HG02884 (cell line): ENCODE measurements around the gene FBLN5.

Experiments
- ATAC-seq: cut with Tn5 transposase; IDR thresholded peaks from one replicate; pipeline ENCODE4 v1.9.1; 2021; ENCODE audit warnings: mild to moderate bottlenecking, moderate library complexity; ENCODE audit not compliant: unreplicated experiment

FBLN5 gene

DNA sequence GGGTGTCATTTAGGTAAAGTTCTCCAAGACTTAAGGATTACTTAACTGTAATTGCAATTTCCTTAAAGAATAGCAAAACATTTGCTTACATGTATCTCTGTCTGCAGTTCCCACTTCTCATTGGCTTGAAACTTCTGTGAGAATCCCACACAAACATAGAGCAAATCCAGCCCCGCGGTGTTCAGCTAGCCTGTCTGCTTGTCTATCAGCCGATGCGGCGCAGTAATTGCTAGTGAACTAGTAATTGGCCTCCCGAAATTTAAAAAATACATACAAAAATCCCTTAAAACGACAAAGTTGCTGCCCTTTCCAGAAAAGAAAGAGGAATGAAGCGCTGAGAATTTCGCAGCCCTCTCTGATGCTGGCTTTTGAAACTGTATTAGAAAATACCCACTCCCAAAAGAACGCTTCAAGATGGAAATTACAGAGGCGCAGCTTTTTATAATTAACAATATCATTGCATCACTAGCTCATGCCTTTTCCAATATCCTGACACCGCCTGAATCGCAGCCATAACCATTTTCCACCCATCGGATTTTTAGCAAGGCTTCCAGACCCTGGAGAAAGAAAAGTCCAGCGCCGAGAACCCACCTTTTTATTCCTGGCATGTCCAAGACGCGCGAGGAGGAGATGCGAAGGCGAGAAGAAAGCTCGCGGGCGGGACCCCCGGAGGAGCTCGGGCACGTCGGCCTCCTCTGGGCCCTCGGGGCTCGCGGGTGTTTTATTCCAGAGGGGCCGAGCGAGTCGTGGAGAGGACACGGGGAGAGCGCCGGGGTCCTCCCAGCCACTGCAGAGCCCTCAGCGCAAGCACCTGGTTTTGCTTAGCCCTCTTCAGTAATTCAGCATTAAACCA is 646 bp downstream of the FBLN5 start:
- no peak for ATAC-seq

DNA sequence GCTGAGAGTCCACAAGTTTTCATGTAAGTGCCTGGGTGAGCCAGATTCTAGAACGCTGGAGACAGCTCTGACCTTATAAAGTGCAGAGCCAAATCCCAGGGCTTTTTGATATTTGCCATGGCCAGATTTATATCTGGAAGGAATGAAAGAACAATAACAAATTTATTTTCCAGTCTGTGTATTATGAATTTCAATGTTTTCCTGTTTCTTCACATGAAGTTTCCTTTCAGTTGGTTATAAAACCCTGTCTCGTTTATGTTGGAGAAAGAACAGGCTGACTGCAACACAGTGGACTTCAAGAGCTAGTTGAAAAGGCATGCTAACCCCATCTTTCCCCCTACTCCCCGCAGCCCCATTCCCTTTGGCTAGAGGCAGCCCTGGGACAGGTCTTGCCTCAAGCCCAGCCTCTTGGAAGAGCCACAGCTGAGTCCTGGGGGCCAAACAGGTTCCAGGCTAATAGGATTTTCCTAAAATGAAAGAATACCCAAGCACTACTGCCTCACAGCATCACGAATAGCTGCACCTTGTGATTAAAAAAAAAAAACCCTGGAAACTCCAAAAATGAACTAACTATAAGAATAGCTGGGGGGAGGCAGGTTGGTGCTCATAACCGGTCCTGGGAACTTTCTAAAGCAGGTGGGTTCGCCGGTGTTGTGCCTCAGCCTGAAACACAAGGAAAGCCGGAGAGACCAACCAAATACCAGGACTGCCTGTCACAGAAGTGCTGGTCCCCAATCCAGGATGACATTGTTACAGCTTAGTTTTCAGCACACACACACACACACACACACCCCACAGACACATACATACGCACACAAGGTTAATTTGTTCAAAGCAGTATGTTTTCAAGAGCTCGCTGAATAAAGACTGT is 1.5 kb downstream of the FBLN5 start:
- no peak for ATAC-seq

DNA sequence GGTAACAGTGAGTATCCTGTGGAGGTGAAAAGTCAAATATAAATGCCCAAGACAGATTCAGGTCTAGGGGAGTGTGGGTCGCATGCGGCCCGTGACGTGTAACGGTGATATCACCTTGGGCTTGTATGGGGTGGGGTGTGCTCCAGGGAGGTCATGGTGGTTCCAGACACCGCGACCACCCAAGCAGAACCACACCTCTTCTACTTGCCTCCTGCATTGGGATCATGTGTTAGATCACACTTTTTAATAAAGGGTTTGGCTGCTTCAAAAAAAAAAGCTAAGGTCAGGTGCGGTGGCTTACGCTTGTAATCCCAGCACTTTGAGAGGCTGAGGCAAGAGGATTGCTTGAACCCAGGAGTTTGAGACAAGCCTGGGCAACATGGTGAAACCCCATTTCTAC is 4.5 kb downstream of the FBLN5 start:
- ATAC-seq: no peak

DNA sequence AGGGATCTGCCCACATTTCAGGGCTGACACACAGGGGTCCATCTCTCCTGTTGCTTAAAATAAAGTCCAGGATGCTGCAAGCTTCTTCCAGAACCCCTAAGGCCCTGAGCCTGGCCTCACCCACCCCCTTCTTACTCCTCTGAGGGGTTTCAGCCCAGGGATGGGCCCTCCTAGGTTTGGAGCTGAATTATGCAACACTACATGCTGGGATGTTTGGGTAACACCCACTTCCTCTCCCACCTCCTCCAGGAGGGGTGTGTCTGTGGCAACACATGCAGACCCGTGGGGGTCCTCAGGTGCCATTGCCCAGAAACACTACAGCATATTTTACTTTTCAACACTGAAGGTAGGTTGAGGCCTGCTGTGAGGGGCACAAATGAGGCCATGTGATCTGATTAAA is 5.4 kb downstream of the FBLN5 start:
- ATAC-seq: no peak

DNA sequence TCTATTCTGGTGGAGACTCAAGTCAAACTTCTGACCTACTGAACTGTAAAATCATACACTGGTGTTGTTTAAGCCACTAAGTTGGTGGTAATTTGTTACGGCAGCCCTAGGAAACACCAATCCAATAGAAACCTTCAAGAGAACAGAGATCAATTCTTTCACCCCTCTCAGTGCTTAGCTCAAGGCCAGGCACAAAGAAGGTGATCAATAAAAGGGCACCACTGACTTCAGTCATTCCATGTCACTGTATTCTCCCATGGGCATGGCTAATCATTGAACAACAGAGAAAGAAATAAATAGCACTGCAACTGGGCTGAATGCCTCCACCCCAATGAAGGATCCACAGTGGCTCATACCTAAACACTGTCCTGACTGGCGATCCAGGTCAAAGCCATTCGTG is 7.3 kb downstream of the FBLN5 start:
- ATAC-seq: no peak

DNA sequence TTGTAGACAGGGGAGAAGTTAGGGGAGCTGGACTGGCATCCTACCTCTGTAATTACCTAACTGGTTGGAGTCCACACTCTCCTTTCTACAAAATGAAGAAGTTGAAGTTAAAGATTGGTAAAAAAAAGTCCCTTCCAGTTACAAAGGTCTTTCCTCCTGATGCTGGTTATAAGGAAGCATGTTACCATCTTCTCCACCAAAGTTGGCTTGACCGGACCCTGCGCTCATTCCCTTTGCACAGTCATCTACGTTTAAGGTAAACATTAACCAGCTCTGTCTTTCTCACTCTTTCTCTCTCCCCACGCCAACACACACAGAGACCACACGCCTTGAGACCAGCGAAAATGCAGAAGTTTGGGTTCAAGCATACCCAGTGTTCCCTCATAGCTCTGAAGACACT is 11.9 kb downstream of the FBLN5 start:
- ATAC-seq: no peak

DNA sequence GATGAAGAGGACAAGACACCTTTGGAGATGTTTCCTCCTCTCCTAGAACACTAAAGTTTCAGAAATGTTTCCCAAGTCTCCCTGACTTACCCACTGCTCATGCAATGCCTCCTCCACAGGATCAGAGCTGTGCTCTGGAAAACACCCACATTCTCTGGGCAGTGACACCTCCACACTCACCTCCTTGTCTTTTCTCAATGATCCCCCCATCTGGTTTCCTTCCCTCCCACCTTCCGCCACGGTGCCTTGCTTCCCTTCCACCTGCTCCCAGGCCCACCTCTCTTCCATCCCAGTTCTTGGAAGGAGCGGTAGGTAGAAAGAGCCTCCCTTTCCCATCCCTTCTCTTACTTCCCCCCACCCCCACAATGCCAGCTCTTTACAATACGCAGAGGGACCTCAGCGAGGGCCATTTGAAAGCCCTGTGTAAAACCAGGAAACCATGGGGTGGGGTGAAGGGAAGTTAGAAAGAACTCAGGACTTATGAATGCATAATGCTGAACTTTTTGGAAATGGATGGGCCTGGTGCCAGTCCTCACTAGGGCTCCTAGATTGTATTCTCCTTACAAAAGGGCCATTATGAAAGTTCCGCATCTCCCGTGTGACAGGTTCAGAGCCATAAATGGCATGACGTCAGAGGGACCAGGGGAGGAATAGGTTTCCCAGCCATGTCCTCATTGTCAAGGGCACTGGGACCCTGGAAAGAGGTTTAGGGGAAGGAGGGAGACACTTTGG is 12.8 kb downstream of the FBLN5 start:
- no peak for ATAC-seq

DNA sequence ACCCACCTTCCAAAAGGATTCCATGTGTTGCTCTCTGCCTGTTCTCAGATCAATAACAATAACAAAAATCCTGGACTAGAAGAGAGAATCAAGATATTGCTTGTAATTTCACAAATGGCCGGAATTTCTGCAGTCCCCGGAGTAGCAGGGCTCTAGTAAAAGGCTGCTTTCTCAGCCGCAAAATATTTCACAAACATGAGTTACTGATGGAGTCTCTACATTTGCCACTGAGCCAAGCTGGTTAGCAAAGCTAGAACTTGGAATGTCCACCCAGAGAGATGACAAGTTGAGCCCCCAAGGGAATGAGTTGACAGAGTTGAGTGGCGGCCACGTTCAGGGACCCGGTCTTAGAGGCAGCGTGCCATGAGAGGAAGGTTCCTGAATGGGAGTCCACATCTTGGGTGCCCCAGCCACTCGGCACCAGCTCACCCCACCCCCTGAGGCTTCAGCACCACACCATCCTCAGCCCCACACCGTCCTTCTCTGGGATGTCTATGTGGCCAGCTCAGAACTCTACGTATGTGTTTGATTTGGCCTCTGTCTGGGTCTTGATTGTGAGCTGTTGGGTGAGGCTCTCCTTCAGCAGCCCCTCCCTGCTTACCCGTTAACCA is 15.9 kb downstream of the FBLN5 start:
- no peak for ATAC-seq

DNA sequence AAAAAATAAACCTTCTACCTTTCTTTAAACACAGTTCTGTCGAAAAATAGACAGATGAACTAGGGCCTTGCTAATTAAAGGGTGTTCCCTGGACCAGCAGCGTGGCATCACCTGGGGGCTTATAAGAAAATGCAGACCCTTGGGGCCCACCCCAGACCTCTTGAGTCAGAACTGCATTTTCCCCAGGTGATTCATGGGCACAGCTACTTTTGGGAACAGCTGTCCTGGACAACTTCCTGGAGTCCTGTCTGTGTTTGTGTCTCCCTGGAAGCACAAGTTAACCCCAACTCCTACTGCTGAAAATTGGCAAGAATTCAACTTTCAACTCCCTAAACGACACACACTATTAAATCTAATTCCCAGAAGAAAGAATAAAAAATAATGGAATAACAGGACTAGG is 17.8 kb downstream of the FBLN5 start:
- no peak for ATAC-seq

DNA sequence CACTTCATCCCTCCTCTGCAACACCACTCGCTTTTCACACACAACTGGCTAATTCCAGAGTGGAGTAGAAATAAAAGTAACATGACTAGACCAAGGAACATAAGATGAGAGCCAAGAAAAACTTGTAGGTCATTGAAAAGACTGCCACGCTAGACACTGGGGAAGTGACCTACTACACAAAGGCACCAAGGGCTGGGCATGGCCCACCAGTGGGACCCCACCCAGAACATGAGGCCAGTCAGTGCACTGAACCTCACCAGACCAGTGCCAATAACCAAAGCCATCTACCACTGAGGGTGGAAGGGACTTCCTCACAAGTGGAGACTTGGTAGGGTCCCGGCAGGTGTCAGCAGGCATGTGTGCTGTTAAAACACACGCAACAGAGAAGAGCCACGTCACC is 19.7 kb downstream of the FBLN5 start:
- ATAC-seq: no peak

DNA sequence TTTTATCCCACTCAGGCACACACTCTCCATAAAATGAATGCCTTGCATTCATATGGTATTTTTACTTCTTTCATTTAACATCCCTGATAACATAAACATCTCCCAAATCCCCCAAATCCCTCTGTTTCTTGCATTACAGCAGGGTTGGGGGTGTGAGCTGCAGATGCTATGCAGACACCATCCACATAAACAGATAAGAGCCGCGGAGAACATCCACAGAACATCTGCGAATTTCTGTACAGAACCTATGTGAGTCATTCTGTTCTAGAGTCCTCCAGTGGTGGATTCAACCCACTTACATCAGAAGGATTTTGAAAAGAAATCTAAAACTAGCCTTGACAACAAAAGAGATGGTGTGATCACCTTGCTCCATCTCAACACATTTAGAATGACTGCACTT is 20.3 kb downstream of the FBLN5 start:
- no peak for ATAC-seq

DNA sequence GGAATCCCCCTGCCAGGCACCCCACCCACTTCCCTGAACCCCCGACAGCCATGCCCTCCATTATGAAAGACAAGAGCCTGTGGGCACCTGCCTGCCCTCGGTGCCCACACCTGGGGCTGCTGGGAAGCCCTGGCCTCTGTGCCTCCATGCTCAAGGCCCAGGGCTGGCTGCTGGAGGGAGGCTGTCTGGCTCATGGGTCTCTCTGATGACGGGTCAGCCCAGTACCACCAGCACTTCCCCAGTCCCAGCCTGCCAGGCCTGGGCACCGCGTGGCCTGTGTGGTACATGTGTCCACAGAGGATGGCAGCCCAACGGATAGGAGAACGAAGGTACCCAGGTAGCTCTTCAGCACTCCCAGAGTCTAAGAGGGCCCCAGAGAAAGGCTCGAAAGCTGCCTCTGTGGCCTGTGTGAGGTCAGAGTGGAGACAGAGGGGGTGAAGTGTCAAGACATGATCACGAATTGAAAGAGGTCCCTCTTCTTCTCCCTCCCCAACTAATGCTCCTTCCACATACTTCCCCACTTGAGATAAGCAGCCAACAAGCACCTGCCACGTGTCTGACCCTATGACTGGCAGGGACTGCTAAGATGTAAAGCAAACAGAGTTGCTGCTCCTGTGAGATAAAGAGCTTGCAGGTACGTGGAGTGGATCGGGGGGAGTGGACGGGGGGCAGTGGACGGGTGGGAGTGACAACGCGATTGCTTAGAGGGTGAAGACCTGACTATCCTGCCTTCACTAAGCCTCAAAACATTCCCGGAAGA is 21.2 kb downstream of the FBLN5 start:
- no peak for ATAC-seq

DNA sequence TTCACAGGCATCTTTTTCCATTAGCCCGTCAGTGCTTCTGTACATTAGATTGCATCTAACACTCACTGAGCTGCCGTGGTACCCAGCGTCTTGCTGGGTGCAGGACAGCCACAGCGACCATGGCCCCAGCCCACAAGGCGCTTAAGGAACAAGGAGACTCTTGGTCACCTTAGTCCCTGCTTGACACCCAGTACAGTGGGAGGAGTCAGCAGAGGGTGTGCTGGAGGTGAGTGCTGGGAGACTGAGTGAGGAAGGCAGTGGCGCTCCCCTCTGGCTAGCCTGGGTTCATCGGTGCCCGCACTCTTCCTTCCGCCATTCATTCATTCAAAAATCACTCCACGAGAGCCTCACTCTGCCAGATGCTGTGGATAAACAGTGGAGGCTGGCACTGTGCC is 21.8 kb downstream of the FBLN5 start:
- ATAC-seq: no peak

DNA sequence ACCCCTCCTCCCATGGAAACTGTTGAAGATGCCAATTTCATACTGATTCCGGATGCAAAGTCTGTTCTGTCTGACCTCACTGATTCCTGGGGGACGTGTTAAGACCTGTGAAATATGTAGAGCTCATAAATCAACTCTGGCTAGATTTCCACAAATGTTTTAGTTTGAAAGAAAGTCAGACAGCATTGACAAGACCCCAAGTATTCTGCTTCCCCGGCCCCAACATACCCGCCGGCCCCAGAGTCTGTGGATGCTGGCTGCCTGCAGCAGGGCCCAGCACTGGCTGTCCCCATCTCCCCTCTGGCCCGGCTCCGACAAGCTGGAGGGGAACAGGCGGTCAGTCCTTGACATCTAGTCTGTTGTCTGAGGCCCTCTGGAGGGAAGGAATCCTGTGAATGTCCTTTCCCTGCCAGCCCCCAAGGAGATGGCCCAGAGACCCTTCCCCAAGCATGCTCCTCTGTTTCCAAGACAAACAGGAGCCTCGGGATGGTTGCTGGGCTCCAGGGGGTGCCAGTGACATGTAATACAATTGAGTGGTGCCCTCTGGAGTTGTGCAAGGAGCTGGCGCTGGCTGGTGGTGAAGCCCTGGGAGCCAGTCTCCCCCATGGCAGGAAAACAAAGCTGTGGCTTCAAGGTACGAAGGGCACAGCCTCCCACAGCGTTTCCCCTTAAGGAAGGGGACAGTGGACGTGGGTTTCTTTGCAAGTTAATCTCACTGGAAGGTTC is 22.3 kb downstream of the FBLN5 start:
- no peak for ATAC-seq

DNA sequence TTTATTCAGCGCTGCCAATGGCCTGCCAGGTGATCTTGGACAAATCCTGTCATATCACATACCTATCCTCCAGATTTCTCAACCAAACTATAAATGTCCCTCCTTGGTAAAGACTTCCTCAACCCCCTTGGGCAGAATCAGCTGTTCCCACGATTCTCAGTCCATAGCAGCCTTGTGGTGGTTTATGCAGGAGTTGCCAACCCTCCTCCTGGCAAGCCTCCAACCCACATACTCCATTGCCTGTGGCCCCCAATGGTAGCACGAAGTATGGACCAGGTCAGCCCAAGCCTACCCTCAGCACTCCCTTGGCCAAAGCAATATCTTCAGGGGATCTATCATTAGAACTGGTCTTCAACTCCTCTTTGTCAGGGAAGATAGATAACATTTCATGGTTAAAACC is 27.0 kb downstream of the FBLN5 start:
- no peak for ATAC-seq

DNA sequence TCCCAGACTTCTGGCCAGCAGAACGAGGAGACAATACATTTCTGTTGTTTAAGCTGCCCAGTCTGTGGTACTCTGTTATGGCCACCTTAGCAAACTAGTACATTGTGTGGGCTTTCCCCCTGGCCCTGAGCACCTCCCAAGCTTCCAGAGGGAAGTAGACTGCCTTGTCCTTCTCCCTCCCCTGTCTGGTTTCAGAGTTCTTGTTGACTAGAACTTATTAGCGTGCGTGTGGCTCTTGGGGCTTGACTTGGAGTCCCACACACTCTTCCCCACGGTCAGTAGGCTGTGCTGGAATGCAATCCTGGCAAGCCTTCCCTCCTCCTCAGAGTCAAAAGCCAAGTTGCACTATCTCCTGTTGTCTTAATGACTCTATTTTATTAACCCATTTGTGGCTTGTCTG is 27.7 kb downstream of the FBLN5 start:
- ATAC-seq: no peak

DNA sequence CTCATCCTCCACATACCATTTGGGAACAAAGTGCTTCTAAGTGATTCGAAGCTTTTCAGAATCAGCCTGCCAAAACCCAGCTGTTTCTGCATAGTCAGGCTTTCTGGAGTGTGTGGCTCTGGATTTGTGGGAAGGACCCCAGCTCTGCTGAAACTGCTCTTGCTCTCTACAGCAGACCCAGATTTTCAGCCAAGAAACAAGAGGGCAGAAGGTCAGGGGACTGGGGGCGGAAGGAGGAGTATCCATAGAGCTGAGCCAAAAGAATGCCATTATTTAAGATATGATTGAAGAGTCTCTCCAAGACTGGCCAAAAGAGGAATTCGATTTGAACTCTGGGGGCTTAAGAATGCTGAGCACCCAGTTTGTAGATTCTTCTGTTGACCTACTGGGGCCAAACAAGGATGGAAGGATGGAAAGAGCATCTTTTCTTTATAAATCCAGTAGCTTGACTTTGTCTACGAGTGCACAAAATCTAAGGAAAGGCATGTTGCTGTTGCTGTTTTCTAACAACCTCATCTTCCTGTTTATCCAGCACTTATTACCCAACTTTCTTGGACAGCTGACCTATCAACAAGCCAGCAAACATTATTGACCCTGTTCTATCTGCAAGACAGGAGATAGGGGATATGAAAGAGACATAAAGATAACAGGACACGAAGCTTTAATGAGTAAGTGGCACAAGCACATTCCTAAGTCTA is 29.2 kb downstream of the FBLN5 start:
- no peak for ATAC-seq

DNA sequence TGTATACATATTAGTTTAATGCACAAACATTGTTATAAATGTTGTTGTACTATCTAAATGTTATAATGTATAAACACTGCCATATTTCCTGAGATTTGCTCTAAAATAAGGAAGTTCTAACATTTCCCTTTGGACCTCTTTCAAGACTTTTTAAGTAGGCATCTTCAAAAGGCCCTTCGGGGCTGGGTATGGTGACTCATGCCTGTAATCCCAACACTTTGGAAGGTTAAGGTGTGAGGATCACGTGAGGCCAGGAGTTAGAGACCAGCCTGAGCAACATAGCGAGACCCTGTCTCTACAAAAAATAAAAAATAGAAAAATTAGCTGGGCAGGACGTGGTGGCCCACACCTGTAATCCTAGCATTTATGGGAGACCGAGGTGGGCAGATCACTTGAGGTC is 35.5 kb downstream of the FBLN5 start:
- no peak for ATAC-seq

DNA sequence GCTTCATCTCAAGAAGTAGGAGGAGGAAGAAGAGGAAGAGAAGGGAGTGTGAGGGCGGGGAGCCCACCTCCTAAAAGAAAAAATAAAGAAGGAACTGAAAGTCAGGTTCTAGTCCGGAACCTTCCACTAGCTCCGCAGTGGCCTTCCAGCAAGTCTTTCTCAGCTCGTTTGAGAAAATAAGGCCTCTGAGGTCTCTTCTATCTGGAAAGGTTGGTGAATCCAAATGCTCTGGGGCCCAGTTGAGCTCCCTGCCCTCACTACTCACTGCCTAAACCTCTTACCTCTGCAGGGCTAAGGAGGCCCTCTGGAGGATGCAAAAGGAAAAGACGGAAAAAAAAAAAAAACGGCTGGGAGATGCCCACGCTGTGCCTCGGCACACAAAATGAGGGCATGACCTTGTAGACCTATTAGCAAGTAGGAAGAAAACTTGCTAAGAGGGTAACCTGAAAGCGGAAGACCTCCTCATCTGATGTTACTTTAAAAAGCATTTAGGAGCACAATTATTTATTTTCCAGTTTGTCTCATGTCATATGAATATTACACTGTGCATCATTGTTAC is 35.9 kb downstream of the FBLN5 start:
- ATAC-seq: no peak
